KG1 (cell line): ENCODE data around the gene TMEM212.

Source experiments
- DNase-seq: peaks from one replicate; lab custom pipeline; 2025; lab: John Stamatoyannopoulos, UW

The TMEM212 gene

GRCh38 chr3:171842864-171843518 lies at the start of gene TMEM212:
TSS of gene TMEM212 (plus strand) at chr3:171843349. CDS start at chr3:171843384, 35 bp downstream.
- DNase-seq: no peak

- no peak for DNase-seq
Observed at GRCh38 chr3:171796625-171797264, 46.4 kb upstream of the TMEM212 start.

- no peak for DNase-seq
Observed at GRCh38 chr3:171797265-171797679, 45.9 kb upstream of the TMEM212 start.

- no peak for DNase-seq
Observed at GRCh38 chr3:171797873-171798272, 45.3 kb upstream of the TMEM212 start.

GRCh38 chr3:171799501-171799900 lies 43.6 kb upstream of the TMEM212 start:
- no peak for DNase-seq

- no peak for DNase-seq
Observed at GRCh38 chr3:171801738-171802589, 41.2 kb upstream of the TMEM212 start.

GRCh38 chr3:171802590-171802956 lies 40.6 kb upstream of the TMEM212 start:
- no peak for DNase-seq

- DNase-seq: no peak
Observed at GRCh38 chr3:171803044-171803443, 40.1 kb upstream of the TMEM212 start.

- DNase-seq: no peak
Observed at GRCh38 chr3:171804618-171805389, 38.3 kb upstream of the TMEM212 start.

- no peak for DNase-seq
Observed at GRCh38 chr3:171805687-171806086, 37.5 kb upstream of the TMEM212 start.

GRCh38 chr3:171806200-171807128 lies 36.7 kb upstream of the TMEM212 start:
- no peak for DNase-seq

GRCh38 chr3:171807129-171807675 lies 35.9 kb upstream of the TMEM212 start:
- no peak for DNase-seq

GRCh38 chr3:171807806-171808205 lies 35.3 kb upstream of the TMEM212 start:
- no peak for DNase-seq

- DNase-seq: no peak
Observed at GRCh38 chr3:171809611-171809860, 33.6 kb upstream of the TMEM212 start.

- no peak for DNase-seq
Observed at GRCh38 chr3:171809861-171810628, 33.1 kb upstream of the TMEM212 start, which contains the start of gene PLD1. TSS of gene PLD1 (minus strand) at chr3:171810483. CDS start at chr3:171738051, 72,432 bp downstream.

GRCh38 chr3:171810629-171811294 lies 32.4 kb upstream of the TMEM212 start:
- DNase-seq: no peak

- DNase-seq: no peak
Observed at GRCh38 chr3:171811295-171811912, 31.7 kb upstream of the TMEM212 start.

- DNase-seq: no peak
Observed at GRCh38 chr3:171811913-171812335, 31.2 kb upstream of the TMEM212 start.

- DNase-seq: no peak
Observed at GRCh38 chr3:171812811-171813210, 30.3 kb upstream of the TMEM212 start.
